Activated naive CD4-positive, alpha-beta T cell treated with anti-CD3 and anti-CD28 coated beads, Interleukin-2, amount 50 U/mL, for 16 hours (primary cell): ENCODE data around the gene SNN.

Source experiments
- DNase-seq: peaks from one replicate; pipeline ENCODE4 v3.0.0-alpha.2; 2020

Gene SNN

GRCh38 chr16:11667824-11668622, at the start of gene SNN:
Gene SNN (plus strand): TSS chr16:11668455. CDS start chr16:11676060, 7,605 bp downstream.
- peak; percentile 89 for DNase-seq

- DNase-seq = no peak
Observed at GRCh38 chr16:11619327-11619851, 48.9 kb upstream of the SNN start.

- no peak for DNase-seq
Observed at GRCh38 chr16:11620243-11621003, 47.8 kb upstream of the SNN start.

GRCh38 chr16:11621539-11621919, 46.7 kb upstream of the SNN start:
- DNase-seq = no peak

GRCh38 chr16:11621920-11622651, 46.2 kb upstream of the SNN start:
- DNase-seq = peak; percentile 30

- no peak for DNase-seq
Observed at GRCh38 chr16:11624205-11624604, 44.0 kb upstream of the SNN start.

- no peak for DNase-seq
Observed at GRCh38 chr16:11624636-11625607, 43.3 kb upstream of the SNN start.

GRCh38 chr16:11625769-11626168, 42.5 kb upstream of the SNN start:
- no peak for DNase-seq

GRCh38 chr16:11626657-11627291, 41.5 kb upstream of the SNN start:
- DNase-seq = no peak

GRCh38 chr16:11627292-11627663, 41.0 kb upstream of the SNN start:
- DNase-seq = no peak

GRCh38 chr16:11627822-11628457, 40.3 kb upstream of the SNN start:
- DNase-seq = no peak

- DNase-seq = peak; percentile 20
Observed at GRCh38 chr16:11629071-11630030, 38.9 kb upstream of the SNN start.

- DNase-seq = no peak
Observed at GRCh38 chr16:11630046-11630767, 38.0 kb upstream of the SNN start.

- no peak for DNase-seq
Observed at GRCh38 chr16:11630768-11631056, 37.5 kb upstream of the SNN start.

GRCh38 chr16:11631214-11631613, 37.0 kb upstream of the SNN start:
- DNase-seq = no peak

GRCh38 chr16:11632455-11632939, 35.8 kb upstream of the SNN start:
- no peak for DNase-seq

- DNase-seq = no peak
Observed at GRCh38 chr16:11633113-11633512, 35.1 kb upstream of the SNN start.

- no peak for DNase-seq
Observed at GRCh38 chr16:11634312-11634711, 33.9 kb upstream of the SNN start.

- DNase-seq = no peak
Observed at GRCh38 chr16:11635113-11635652, 33.1 kb upstream of the SNN start.
